Gastrocnemius medialis (tissue), 4 donors: Measurements from ENCODE around the gene ACTN4.

Source experiments
- CTCF ChIP-seq, 5 experiments: fragments of 450-650 bp in 3 of 5; fragments of 200-600 bp in 2 of 5; sonication (generic) in 2 of 5; IDR thresholded peaks in 4 of 5; conservative IDR thresholded peaks in 1 of 5; 1 replicate in 4 of 5; 2 replicates in 1 of 5; pipeline ENCODE4 v1.5.1; 2016 to 2019; ENCODE audit warnings: antibody characterized with exemption in 5 of 5, mild to moderate bottlenecking in 3 of 5, moderate library complexity in 3 of 5
- POLR2A ChIP-seq, 2 donors: fragments of 450-650 bp; IDR thresholded peaks; one replicate each; pipeline ENCODE4 v1.6.1; 2017; ENCODE audit warnings: antibody characterized with exemption in 2 of 2, mild to moderate bottlenecking in 2 of 2, moderate library complexity in 2 of 2

- TF ChIP-seq CTCF (IDR thresholded peaks at IDR 0.05 in 4 of 5, conservative IDR thresholded peaks at IDR 0.05 in 1 of 5), result no peak
- TF ChIP-seq POLR2A (IDR thresholded peaks at IDR 0.05), result no peak
Measured at GRCh38 chr19:38673030-38673429, 25.6 kb downstream of the ACTN4 start.
